K562 (cell line): ENCODE results near the gene PTK7.

Experiments used
- SETDB1 ChIP-seq: IDR thresholded peaks from one replicate; pipeline ENCODE4 v1.6.1; 2012; ENCODE audit warnings: low read length, control low read depth, inconsistent platforms
- TF ChIP-seq, protein P1 (sequence below): sonication (generic); formaldehyde crosslinking; IDR thresholded peaks from 2 replicates; pipeline ENCODE4 v1.8.0; 2022; ENCODE audit warnings: mild to moderate bottlenecking, low read depth, missing genetic modification reagents
- TF ChIP-seq, protein P2 (sequence below), 3 experiments: IDR thresholded peaks in 2 of 3; conservative IDR thresholded peaks in 1 of 3; 2 replicates each; pipeline ENCODE4 v1.5.1; 2011 to 2012; ENCODE audit warnings: low read length in 3 of 3, mild to moderate bottlenecking in 3 of 3, control low read depth in 2 of 3, improper control_type of control experiment in 1 of 3, inconsistent platforms in 1 of 3, low read depth in 1 of 3, mixed read lengths in 1 of 3, moderate library complexity in 1 of 3; ENCODE audit not compliant: insufficient read depth in 2 of 3

DNA sequence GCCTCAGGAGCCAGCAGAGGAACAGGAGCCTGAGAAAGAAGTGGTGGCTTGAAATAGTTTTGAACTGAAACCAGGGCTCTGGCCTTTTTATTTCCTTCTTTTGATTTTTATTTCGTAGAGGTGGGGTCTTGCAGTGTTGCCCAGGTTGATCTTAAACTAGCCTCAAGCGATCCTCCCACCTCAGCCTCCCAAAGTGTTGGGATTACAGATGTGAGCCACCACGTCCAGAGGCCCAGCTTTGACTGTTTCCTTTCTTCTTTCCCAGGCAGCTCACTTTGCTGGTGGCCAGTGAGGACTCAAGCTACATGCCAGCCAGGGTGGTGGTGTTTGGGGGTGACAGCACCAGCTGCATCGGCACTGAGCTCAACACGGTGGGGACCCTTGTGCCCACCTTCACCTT is 126.3 kb downstream of the PTK7 start:
- TF ChIP-seq, protein P1, sequence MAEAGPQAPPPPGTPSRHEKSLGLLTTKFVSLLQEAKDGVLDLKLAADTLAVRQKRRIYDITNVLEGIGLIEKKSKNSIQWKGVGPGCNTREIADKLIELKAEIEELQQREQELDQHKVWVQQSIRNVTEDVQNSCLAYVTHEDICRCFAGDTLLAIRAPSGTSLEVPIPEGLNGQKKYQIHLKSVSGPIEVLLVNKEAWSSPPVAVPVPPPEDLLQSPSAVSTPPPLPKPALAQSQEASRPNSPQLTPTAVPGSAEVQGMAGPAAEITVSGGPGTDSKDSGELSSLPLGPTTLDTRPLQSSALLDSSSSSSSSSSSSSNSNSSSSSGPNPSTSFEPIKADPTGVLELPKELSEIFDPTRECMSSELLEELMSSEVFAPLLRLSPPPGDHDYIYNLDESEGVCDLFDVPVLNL (CRISPR knock-in tag), result no peak
- TF ChIP-seq, protein P2, sequence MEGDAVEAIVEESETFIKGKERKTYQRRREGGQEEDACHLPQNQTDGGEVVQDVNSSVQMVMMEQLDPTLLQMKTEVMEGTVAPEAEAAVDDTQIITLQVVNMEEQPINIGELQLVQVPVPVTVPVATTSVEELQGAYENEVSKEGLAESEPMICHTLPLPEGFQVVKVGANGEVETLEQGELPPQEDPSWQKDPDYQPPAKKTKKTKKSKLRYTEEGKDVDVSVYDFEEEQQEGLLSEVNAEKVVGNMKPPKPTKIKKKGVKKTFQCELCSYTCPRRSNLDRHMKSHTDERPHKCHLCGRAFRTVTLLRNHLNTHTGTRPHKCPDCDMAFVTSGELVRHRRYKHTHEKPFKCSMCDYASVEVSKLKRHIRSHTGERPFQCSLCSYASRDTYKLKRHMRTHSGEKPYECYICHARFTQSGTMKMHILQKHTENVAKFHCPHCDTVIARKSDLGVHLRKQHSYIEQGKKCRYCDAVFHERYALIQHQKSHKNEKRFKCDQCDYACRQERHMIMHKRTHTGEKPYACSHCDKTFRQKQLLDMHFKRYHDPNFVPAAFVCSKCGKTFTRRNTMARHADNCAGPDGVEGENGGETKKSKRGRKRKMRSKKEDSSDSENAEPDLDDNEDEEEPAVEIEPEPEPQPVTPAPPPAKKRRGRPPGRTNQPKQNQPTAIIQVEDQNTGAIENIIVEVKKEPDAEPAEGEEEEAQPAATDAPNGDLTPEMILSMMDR (IDR thresholded peaks at IDR 0.05 in 2 of 3, conservative IDR thresholded peaks at IDR 0.05 in 1 of 3; ENCODE audit: insufficient read depth in 2 of 3, low read depth in 1 of 3, low read length in 3 of 3), result no peak
- TF ChIP-seq SETDB1, result no peak
